HG03460 (cell line): ENCODE measurements around the gene MGAT5.

Experiments
- ATAC-seq: cut with Tn5 transposase; IDR thresholded peaks from one replicate; pipeline ENCODE4 v1.9.1; 2021; ENCODE audit not compliant: unreplicated experiment

The MGAT5 gene

GRCh38 chr2:134331081-134331480, 77.2 kb downstream of the MGAT5 start:
- ATAC-seq, result no peak

GRCh38 chr2:134333646-134334189, 79.8 kb downstream of the MGAT5 start:
- no peak for ATAC-seq

- no peak for ATAC-seq
Observed at GRCh38 chr2:134334542-134335353, 80.9 kb downstream of the MGAT5 start.

GRCh38 chr2:134335601-134336000, 81.7 kb downstream of the MGAT5 start:
- no peak for ATAC-seq

GRCh38 chr2:134336352-134336751, 82.5 kb downstream of the MGAT5 start:
- ATAC-seq, result peak; percentile 99

GRCh38 chr2:134336921-134337320, 83.0 kb downstream of the MGAT5 start:
- peak; percentile 5 for ATAC-seq

GRCh38 chr2:134337631-134338030, 83.8 kb downstream of the MGAT5 start:
- ATAC-seq, result no peak

- no peak for ATAC-seq
Observed at GRCh38 chr2:134338208-134338607, 84.3 kb downstream of the MGAT5 start.

- no peak for ATAC-seq
Observed at GRCh38 chr2:134341476-134341875, 87.6 kb downstream of the MGAT5 start.

- no peak for ATAC-seq
Observed at GRCh38 chr2:134344954-134345697, 91.3 kb downstream of the MGAT5 start.

GRCh38 chr2:134346141-134346540, 92.3 kb downstream of the MGAT5 start:
- no peak for ATAC-seq

GRCh38 chr2:134347756-134348155, 93.9 kb downstream of the MGAT5 start:
- ATAC-seq, result no peak

GRCh38 chr2:134348239-134348638, 94.4 kb downstream of the MGAT5 start:
- no peak for ATAC-seq

- ATAC-seq, result no peak
Observed at GRCh38 chr2:134348760-134349159, 94.9 kb downstream of the MGAT5 start.

- no peak for ATAC-seq
Observed at GRCh38 chr2:134351016-134351415, 97.1 kb downstream of the MGAT5 start.

- no peak for ATAC-seq
Observed at GRCh38 chr2:134351899-134352298, 98.0 kb downstream of the MGAT5 start.

GRCh38 chr2:134352844-134353243, 99.0 kb downstream of the MGAT5 start:
- no peak for ATAC-seq

- no peak for ATAC-seq
Observed at GRCh38 chr2:134354611-134355010, 100.7 kb downstream of the MGAT5 start.

- ATAC-seq, result no peak
Observed at GRCh38 chr2:134357814-134358213, 103.9 kb downstream of the MGAT5 start.

GRCh38 chr2:134359367-134360081, 105.7 kb downstream of the MGAT5 start:
- no peak for ATAC-seq

GRCh38 chr2:134360745-134361487, 107.0 kb downstream of the MGAT5 start:
- no peak for ATAC-seq
